Ishikawa (cell line): ENCODE results near the gene MALRD1.

Experiments used
- CEBPB ChIP-seq: IDR thresholded peaks from 2 replicates; pipeline ENCODE4 v1.6.1; 2012
- CREB1 ChIP-seq: IDR thresholded peaks from 2 replicates; pipeline ENCODE4 v1.6.1; 2012; ENCODE audit warnings: low read depth
- EGR1 ChIP-seq: IDR thresholded peaks from 2 replicates; pipeline ENCODE4 v1.6.1; 2012
- EP300 ChIP-seq: IDR thresholded peaks from 2 replicates; pipeline ENCODE4 v1.6.1; 2012; ENCODE audit warnings: borderline replicate concordance
- FOXM1 ChIP-seq: IDR thresholded peaks from 2 replicates; pipeline ENCODE4 v1.6.1; 2012; ENCODE audit warnings: low read depth, borderline replicate concordance
- MAX ChIP-seq: IDR thresholded peaks from 2 replicates; pipeline ENCODE4 v1.6.1; 2012
- NFIC ChIP-seq: IDR thresholded peaks from 2 replicates; pipeline ENCODE4 v1.6.1; 2012
- RAD21 ChIP-seq: IDR thresholded peaks from 2 replicates; pipeline ENCODE4 v1.6.1; 2012; ENCODE audit warnings: low read depth
- REST ChIP-seq: IDR thresholded peaks from 2 replicates; pipeline ENCODE4 v1.6.1; 2012; ENCODE audit warnings: low read depth, mild to moderate bottlenecking
- TAF1 ChIP-seq: IDR thresholded peaks from 2 replicates; pipeline ENCODE4 v1.6.1; 2012; ENCODE audit warnings: low read depth, mild to moderate bottlenecking
- TCF12 ChIP-seq: IDR thresholded peaks from 2 replicates; pipeline ENCODE4 v1.6.1; 2012; ENCODE audit warnings: low read depth
- TEAD4 ChIP-seq: IDR thresholded peaks from 2 replicates; pipeline ENCODE4 v1.6.1; 2012
- USF1 ChIP-seq: IDR thresholded peaks from 2 replicates; pipeline ENCODE4 v1.6.1; 2012
- YY1 ChIP-seq: IDR thresholded peaks from 2 replicates; pipeline ENCODE4 v1.6.1; 2012; ENCODE audit warnings: low read depth
- ZBTB7A ChIP-seq: IDR thresholded peaks from 2 replicates; pipeline ENCODE4 v1.6.1; 2012; ENCODE audit warnings: low read depth

Gene MALRD1

DNA sequence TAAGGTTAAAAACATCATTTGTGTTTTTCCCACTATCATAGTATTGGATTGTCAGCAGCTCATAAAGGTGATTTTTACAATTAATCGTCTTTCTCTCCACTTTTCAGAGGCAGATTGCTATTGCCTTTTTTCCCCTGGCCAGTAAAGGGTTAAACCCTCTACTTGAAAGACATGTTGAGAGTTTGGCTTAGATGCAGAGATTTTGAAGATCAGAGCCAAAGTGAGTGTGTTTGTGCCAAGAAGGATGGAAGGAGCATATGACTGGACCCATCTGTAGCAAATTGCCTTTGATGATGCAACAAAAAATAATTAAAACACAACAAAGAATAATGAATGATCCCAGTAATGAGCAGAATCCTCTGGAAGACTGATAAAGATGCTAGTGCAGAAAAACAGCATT lies 373.1 kb downstream of the MALRD1 start:
- TF ChIP-seq USF1, result no peak
- no peak for TF ChIP-seq EP300
- TF ChIP-seq FOXM1, result no peak
- TF ChIP-seq CREB1, result no peak
- no peak for TF ChIP-seq TAF1
- TF ChIP-seq TEAD4, result no peak
- TF ChIP-seq ZBTB7A, result no peak
- TF ChIP-seq REST, result no peak
- no peak for TF ChIP-seq CEBPB

- no peak for TF ChIP-seq USF1
- TF ChIP-seq MAX, result no peak
- TF ChIP-seq CREB1, result no peak
- no peak for TF ChIP-seq TAF1
- no peak for TF ChIP-seq CEBPB
- no peak for TF ChIP-seq NFIC
- TF ChIP-seq EGR1, result no peak
- TF ChIP-seq YY1, result no peak
- no peak for TF ChIP-seq RAD21
- no peak for TF ChIP-seq EP300
- no peak for TF ChIP-seq FOXM1
- TF ChIP-seq REST, result no peak
- TF ChIP-seq TCF12, result no peak
- TF ChIP-seq TEAD4, result no peak
- no peak for TF ChIP-seq ZBTB7A
Observed at GRCh38 chr10:19426034-19426433, 377.4 kb downstream of the MALRD1 start.

DNA sequence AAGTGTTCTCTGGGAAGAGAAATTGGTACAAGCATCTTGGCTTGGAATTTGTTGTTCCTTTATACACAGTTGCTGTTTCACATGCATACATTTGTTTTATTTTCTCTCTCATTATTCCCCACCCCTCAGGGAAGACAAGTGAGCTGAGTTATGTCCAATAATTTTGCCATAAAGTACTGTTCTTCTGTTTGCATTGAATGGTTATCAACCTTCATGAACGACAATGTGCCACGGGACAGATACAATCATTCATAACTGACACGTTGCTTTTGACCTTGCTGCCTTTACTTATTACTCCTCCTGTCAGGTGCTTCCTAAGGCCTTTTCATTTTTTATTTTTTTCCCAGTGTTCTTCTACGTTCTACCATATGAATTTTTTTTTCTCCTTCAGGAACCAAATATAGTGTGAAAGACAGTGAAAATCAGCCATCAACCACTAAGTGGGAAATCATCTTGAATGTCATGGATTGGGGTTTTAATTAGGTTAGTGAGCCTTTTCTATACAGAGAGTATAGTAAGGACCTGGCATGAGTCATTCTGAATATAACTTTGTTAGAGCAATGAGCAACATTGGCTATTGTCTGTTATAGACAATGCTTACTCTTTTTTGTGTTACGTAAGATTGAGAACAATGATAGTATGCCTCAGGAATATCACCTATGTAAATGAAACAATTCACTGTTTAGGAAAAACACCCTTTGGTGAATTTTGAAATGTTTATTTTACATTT lies 383.2 kb downstream of the MALRD1 start:
- TF ChIP-seq USF1, result no peak
- TF ChIP-seq FOXM1, result no peak
- TF ChIP-seq REST, result no peak
- TF ChIP-seq TAF1, result no peak
- no peak for TF ChIP-seq RAD21
- no peak for TF ChIP-seq TEAD4
- no peak for TF ChIP-seq CEBPB
- TF ChIP-seq ZBTB7A, result no peak

DNA sequence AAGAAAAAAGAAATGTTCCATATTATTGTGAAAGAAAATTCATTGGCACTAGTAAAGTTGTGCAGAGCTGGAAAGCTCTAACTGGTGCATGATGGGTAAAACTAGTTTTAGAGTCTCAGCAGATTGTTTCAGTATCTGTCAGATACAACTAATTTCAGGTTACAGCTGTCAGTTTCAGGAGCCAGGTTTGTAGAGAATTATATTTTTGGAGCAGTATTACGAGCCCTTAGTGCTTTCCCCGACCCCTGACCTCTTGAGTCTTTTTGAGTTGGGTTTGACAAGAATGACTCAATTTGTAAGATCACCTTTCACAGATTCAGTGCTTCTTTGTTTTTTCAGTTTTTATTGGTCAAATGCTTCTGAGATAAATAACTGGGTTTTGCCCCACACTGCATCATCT lies 401.3 kb downstream of the MALRD1 start:
- TF ChIP-seq EP300 (no peak), CEBPB (no peak), MAX (no peak), REST (no peak), RAD21 (no peak), YY1 (no peak), EGR1 (no peak), CREB1 (no peak), TCF12 (no peak), NFIC (no peak), FOXM1 (no peak), TEAD4 (no peak), TAF1 (no peak), USF1 (no peak), ZBTB7A (no peak)
